Pericardium fibroblast (primary cell): ENCODE results near the gene BRICD5. TPM values are rescaled to one million over a fixed set of nuclear protein-coding genes. Genes with fewer than 3 reads are reported as not detected.

Experiments used
- total RNA-seq: library from RNA; depleted of rRNA; stranded (reverse); fragments of >200 nt; gene quantifications from 2 replicates; pipeline ENCODE4 v1.2.3, GENCODE V29; 2015

BRICD5 gene
- total RNA-seq: 0.09 and 0.70 TPM in 2 replicates

DNA sequence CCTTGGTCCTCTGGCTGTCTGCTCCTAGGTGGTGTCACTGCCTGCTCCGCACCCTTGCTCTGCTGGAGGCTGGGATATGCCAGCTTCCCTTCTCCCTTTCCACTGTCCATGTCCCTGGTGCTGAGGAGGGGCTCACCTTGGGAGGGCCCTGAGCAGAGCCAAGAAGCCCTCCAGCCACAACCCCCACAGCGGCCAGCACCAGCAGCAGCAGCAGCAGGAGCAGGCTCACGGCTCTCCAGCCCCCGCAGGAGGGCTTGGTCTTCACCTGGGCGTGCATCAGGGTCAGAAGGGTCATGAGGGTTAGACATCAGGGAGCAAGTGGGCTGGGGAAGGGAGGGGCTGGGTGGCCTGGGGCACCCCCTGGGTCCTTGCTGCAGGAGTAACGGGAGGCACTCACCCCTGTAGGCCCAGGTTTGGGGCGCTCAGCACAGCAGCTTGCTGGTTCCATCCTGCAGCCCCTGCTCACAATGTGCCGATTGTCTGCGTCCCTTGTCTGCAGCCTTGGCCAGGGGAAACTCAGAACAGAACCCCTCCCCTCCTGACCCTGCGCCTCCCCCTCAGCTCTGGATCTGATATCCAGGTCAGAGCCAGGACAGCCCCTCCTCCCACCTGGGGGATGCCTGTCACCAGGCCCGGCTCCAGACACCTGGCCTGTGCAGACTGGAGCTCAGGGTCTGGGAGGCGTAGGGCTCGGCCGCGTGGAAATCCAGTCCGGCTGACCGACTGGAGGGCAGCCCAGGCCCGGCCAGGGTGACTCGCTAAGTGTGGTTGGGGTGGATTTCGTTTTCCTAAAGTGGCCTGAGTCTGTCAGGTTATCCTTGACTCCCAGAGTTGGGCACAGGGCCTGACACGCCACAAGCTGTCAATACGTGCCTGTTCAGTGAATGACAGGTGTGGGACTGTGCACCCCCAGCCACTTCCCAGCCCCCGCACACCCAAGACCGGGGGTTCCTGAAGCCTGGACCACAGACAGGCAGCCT is at the start of gene BRICD5:
TSS of gene BRICD5 (minus strand) at position 478 of the 980 bp plus-strand sequence. CDS start at position 448, 30 bp downstream.

DNA sequence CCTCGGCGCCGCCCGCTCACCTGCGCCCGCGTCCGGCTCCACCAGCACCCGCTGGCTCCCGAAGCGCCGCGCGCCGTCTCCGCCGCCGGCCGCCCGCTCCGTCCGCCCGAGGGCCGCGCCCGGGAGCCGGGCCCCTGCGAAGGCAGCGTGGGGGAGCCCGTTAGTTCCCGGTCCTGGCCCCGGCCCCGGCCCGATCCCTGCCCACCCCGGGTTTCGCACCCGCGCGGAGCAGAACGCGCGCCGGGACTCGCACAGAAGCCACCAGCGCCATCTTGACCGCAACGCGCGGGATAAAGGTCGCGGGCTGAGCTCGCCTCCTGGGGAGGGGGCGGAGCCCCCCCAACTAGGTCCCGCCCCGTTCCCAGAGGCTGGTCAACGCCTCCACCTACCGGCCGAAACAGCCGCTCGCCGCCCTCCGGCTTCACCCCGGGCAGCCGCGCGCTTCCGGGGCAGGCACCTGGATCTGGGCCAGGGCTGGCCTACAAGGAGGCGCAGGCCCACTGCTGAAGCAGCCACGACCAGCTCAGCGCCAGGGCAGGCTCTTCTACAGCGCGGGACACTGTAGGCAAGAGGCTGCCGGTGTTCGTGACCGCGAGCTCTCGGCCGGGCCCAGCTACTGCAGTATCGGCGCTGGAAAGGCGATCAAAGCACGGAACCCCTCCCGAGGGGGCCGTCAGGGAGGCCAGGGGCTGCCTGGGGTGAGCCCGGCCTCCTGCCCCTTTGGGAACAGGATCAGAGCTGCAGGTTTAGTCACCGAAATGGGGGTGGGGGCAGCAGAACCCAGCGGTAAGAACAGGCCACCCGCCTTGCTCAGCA is 40.8 kb upstream of the BRICD5 start, which contains the start of gene ECI1:
TSS of gene ECI1 (minus strand) at position 292 of the 816 bp plus-strand sequence. CDS start at position 271, 21 bp downstream.

DNA sequence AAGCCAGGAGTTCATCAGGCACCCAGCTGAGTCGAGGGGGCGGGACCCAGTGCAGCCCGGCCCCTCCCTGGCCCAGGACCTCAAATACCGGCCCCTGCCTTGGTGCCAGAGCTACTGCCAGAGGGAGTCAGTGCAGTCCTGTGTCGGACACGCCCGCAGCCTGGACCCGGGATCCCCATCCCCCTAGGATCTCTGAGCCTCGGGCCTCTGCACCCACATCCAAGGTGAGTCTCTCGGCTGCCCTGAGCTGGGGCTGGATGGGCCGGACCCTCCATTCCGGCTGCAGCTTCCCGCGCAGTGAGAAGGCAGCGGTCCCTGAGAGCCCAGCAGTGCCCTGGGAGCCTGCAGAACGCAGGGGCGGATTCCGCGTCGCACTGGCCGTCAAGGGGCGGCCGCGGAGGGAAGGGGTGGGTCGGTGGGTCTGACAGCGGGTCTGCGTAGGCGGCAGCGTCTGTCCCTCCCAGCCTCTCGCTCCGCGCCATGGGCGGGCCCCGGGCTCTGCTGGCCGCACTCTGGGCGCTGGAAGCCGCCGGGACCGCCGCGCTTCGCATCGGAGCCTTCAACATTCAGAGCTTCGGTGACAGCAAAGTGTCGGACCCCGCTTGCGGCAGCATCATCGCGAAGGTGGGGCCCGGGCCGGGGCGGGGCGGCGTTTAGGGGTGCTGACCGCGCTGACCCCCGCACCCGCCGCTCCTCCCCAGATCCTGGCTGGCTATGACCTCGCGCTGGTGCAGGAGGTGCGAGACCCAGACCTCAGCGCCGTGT is 25.9 kb upstream of the BRICD5 start, which contains the start of gene DNASE1L2:
TSS of gene DNASE1L2 (plus strand) at position 108 of the 765 bp plus-strand sequence. CDS start at position 481, 373 bp downstream.

DNA sequence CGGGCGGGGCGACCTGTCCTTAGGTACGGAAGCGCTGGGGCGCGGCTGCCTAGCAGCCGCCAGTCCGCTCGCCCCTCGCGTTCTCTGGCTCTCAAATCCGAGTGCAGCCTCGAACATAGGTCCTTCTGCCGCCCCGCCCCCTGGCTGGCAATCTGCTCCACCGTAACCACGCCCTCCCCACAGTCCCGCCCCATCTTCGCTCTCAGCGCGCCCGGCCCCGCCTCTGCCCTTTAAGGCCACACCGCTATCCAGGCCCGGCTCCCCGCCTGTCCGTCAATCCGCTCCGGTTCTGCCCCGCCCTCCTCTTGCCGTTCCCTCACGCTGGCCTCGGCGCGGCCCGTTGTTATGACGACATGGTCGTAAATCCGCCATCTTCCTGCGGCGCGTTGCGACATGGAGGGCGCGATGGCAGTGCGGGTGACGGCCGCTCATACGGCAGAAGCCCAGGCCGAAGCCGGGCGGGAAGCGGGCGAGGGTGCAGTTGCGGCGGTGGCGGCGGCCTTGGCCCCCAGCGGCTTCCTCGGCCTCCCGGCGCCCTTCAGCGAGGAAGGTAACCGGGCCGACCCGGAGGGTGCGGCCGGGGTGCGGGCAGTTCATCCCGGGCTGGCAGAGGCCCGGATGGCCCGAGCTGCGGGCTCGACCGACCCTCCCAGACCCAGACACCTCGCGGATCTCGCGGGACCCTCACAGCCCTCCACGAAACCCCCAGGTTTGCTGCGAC is 12.7 kb upstream of the BRICD5 start, which contains the start of gene E4F1:
TSS of gene E4F1 (plus strand) at position 371 of the 721 bp plus-strand sequence. CDS start at position 394, 23 bp downstream.

GRCh38 chr16:2214719-2214968 is 4.0 kb upstream of the BRICD5 start, which contains the start of gene PGP:
TSS of gene PGP (minus strand) at chr16:2214840. CDS start at chr16:2214777, 63 bp downstream.

GRCh38 chr16:2205104-2205966 is 5.3 kb downstream of the BRICD5 start, which contains the start of gene MLST8:
TSS of gene MLST8 (plus strand) at chr16:2205454. CDS start at chr16:2206086, 632 bp downstream.

GRCh38 chr16:2196162-2196980 is 14.3 kb downstream of the BRICD5 start, which contains the start of gene CASKIN1:
TSS of gene CASKIN1 (minus strand) at chr16:2196605. CDS start at chr16:2196432, 173 bp downstream.

Other genes with a start within 250 kb of the BRICD5 start
- gene RPS2, start 246.0 kb downstream of the BRICD5 start, total RNA-seq: 4,233 and 5,666 TPM in 2 replicates
- not detected in 2 replicates for gene RNF151, start 244.0 kb downstream of the BRICD5 start, total RNA-seq
- 27.9 and 35.8 TPM in 2 replicates for gene TBL3, start 238.8 kb downstream of the BRICD5 start, total RNA-seq
- 2.1 TPM in 1 of 2 replicates, not detected in the other for gene NOXO1, start 229.4 kb downstream of the BRICD5 start, total RNA-seq
- gene GFER, start 226.7 kb downstream of the BRICD5 start, total RNA-seq: 11.4 and 28.1 TPM in 2 replicates
- gene SYNGR3, start 220.9 kb downstream of the BRICD5 start, total RNA-seq: 1.3 and 1.4 TPM in 2 replicates
- gene ZNF598, start 201.0 kb downstream of the BRICD5 start, total RNA-seq: 31.0 and 49.6 TPM in 2 replicates
- 1.6 and 8.7 TPM in 2 replicates for gene NPW, start 191.1 kb downstream of the BRICD5 start, total RNA-seq
- gene NHERF2, start 184.0 kb downstream of the BRICD5 start, total RNA-seq: 19.3 and 52.7 TPM in 2 replicates
- gene NTHL1, start 163.0 kb downstream of the BRICD5 start, total RNA-seq: 19.2 and 23.6 TPM in 2 replicates
- gene TSC2, start 162.9 kb downstream of the BRICD5 start, total RNA-seq: 33.6 and 45.9 TPM in 2 replicates
- 177 and 192 TPM in 2 replicates for gene PKD1, start 75.0 kb downstream of the BRICD5 start, total RNA-seq
- 1.9 TPM in 1 of 2 replicates, not detected in the other for gene RAB26, start 62.2 kb downstream of the BRICD5 start, total RNA-seq
- 59.3 and 62.7 TPM in 2 replicates for gene TRAF7, start 55.1 kb downstream of the BRICD5 start, total RNA-seq
- under 0.01 and 1.0 TPM in 2 replicates for gene CASKIN1, start 14.3 kb downstream of the BRICD5 start, total RNA-seq
- 76.2 and 97.6 TPM in 2 replicates for gene MLST8, start 5.4 kb downstream of the BRICD5 start, total RNA-seq
- 9.9 and 15.4 TPM in 2 replicates for gene PGP, start 4.0 kb upstream of the BRICD5 start, total RNA-seq
- gene E4F1, start 12.7 kb upstream of the BRICD5 start, total RNA-seq: 22.1 and 25.4 TPM in 2 replicates
- gene DNASE1L2, start 25.6 kb upstream of the BRICD5 start, total RNA-seq: 0.26 TPM in 1 of 2 replicates, not detected in the other
- 89.5 and 90.8 TPM in 2 replicates for gene ECI1, start 40.7 kb upstream of the BRICD5 start, total RNA-seq
- gene RNPS1, start 57.3 kb upstream of the BRICD5 start, total RNA-seq: 97.6 and 141 TPM in 2 replicates
- 0.60 and 0.82 TPM in 2 replicates for gene ABCA3, start 129.9 kb upstream of the BRICD5 start, total RNA-seq
- gene CCNF, start 218.6 kb upstream of the BRICD5 start, total RNA-seq: 3.9 and 4.7 TPM in 2 replicates
- gene TEDC2, start 249.2 kb upstream of the BRICD5 start, total RNA-seq: 3.7 and 5.5 TPM in 2 replicates